Stimulated activated CD4-positive, alpha-beta T cell treated with anti-CD3 and anti-CD28 coated beads, TNF-alpha, amount 100 ng/mL, for 1 hour (primary cell): ENCODE measurements around the gene TRAPPC8.
"Not testable (repeated sequence)": the region's sequence is repeated elsewhere in the genome, so short reads cannot be mapped to it uniquely, and the experiment has no call there.

Experiments
- DNase-seq, 3 donors: peaks; one replicate each; pipeline ENCODE4 v3.0.0-alpha.2; 2020; ENCODE audit warnings: low read depth in 3 of 3, low spot score in 1 of 3

TRAPPC8 gene

DNA sequence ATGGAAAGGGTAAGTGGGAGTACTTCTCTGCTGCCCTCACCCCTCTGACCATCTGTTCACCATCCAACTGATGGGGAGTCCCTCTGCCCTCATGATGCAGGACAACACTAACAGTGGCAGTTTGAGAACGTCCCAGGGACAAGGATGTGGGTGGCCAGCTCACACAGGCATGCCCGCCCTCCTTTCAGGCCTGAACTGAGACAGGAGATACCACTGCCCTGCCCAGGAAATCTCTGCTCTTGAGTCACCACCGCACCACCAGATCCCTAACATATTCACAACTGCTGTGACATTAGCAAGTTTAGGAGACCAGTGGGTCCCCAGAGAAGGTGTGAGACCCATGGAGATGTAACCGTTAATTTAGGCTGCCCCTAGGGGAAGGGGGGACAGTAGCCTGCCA, 66.2 kb downstream of the TRAPPC8 start:
- no peak for DNase-seq

DNA sequence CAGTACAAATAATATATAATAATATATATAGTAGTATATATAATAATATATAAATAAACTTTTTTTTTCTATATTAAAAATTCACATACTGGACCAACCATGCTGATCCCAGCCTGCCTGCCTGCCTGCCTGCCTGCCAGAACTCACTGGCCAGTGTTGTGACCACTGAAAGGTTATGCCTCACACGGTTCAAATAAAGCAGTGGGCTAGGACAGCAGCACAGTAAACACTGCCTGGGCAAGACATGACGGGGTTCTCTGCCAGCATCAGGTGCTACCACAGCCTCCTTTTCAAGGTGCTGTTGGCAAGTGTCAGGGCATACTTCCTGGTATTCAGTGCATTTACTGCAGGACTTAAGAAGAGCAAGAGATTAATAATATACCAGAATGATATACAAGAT, 67.6 kb downstream of the TRAPPC8 start:
- DNase-seq, result no peak

DNA sequence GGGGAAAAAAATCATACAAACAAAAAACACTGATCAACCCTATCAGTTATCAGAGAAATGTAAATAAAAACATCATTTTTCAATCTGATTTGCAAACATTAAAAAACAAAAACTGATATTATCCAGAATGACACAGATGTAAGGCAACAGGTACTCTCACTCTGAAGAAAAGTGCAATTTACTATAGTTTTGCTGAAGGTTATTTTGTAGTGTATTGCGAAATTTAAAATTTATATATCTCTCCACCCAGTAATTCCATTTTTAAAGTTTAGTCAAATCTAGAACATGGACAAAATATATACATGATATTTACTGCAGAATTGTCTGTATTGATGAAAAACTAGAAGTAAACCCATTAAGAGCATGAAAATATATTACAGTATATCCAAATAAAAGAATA, 79.8 kb downstream of the TRAPPC8 start:
- no peak for DNase-seq

DNA sequence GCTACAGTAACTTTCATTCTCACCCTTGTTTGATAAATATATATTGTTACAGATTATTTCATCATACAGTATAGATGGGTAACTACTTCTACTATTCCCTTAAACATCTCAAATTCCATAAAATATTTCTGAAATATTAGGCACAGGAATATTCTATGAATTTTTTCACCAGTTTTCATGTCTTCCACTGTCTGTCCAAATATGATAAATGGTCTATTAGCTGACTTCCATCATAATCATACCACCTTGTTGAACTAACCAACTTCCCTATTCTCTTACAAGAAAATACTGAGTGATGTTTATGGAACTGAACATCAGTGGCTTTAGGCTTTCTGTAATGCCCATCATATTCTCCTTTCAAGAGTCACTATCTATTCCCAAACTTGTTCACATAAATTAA, 82.4 kb downstream of the TRAPPC8 start:
- no peak for DNase-seq

DNA sequence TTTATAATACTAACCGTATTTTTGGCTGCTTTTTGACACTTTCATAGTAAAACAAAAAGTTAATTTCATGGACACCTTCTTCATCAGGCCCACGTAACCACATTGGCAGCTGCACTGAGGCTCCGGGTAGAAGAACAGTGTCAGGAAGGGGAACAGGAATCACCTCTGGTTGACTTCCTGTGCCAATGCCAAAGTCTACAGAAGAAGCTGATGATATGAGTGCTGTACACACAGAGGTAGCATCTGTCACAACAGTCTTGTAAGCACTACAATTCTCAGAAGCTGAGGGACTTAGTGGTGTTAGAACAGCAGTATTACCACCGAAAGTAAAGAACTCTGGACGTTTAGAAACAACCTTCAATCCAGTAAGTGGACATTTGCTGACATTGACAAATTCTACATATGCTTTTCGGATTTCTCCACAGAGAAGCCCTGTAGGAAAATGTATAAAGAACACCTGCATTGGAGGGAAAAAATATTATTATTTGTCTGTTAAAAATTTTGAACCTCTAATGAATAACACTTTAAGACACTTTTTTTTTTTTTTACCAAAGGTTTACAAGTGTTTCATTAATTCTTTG, 85.3 kb downstream of the TRAPPC8 start:
- no peak for DNase-seq

DNA sequence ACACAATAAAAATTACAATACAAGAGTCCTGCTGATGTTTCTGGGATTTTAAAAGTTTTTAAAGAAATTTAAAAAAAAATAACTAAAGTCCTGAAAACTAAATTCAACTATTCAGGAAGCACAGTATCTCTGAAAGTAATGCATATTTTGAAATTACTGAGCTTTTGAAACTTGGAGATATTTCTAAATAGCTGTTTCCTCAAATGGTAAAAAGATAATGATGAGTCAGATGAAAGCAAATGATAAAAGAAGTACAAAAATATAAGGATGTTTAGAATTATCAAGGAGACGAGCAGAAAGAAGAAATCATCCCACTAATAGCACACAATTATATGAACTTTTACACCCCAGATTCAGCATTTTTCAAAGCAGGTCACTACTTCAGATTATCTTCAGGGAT, 92.1 kb downstream of the TRAPPC8 start:
- DNase-seq, result no peak

DNA sequence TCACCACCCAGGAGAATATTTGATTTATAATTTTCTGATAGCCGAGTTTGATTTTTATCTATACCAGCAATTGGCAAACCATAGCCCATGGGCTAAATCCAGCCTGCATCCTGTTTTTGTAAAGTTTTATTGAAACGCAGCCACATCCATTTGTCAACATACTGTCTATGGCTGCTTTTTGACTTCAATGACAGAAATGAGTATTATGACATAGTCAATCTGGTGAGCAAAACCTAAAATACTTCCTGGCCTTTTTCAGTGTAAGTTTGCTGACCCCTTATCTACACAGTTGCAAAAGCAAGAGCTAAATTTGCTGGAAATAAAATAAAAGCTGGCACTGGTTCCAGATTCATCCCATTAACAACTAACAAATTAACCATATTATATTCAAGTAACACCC, 102.4 kb downstream of the TRAPPC8 start:
- no peak for DNase-seq

DNA sequence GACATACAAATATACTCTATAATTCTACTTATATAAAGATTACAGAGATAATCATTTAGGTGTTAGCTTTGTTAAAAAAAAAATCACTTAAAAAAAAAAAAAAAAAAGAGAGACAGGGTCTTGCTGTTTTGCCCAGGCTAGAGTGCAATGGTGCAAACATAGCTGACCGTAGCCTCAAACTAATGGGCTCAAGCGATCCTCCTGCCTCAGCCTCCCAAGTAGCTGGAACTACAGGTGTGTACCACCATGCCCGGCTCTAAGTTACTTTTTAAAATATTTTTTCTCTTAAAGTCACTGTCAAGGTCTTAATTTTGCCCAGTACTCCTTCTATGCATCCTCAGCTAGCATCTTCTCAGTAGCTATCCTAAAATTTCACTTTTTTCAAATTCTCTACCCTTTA, 105.0 kb downstream of the TRAPPC8 start:
- no peak for DNase-seq

DNA sequence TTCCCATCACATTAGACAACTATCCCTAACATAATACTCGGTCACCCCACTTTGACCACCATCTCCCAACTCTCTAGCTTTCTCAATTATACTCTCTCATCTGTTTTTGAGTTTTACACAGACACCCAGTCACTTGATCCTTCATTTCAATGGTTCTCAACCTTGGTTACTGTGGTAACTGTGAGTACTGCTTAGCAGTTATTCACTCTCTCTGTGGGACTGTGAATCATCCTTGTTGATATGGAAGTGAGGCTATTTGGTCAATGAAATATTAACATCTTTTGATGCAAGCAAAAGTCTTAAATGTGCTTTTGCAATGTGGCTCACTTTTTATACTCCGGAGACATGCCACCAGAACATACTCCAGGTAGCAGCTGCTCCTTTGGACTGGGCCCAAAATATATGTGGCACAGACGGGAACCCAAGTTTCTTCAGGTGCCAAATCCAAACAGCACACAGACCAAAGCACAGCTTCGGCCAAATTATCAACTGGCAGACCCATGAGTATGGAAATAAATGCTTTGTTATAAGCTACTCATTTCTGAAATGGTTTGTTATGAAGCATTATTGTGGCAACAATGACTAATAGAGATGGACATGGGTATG, 107.3 kb downstream of the TRAPPC8 start:
- no peak for DNase-seq

DNA sequence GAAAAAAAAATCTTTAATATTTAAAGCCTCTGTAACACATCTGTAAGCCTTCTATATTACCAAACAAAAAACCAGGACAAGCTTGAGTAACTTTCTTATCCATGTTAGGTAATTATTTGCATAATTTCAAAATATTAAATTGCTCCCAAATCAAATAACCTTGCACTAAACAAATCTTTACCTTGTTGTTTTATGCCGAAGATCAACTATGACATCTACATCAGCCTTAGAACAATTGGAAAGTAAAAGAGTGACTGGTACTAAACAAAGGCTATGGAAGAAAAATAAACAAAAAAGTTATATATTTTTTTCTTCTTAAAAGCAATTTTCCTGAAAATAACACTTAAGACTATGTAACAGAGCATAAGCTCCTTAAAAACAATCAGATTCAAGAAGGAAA, 111.0 kb downstream of the TRAPPC8 start:
- DNase-seq, result no peak

DNA sequence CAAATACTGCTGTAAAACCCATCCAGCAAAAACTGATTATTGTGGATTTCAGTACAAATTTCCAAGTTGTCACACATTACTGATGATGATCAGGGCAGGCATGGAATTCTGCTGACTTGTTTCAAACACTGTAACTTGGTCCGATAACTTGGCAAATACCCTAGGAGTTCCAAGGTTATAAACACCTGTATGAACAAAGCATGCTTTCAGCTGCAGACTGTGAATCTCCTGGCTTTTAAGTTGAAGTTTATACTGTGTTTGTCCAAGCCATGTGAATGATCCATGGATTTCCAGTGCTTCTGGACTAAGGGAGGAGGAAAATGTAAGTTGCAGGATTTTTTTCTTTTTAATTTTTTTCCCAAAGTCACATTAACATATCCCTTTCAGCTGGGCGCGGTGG, 112.2 kb downstream of the TRAPPC8 start:
- DNase-seq, result no peak

DNA sequence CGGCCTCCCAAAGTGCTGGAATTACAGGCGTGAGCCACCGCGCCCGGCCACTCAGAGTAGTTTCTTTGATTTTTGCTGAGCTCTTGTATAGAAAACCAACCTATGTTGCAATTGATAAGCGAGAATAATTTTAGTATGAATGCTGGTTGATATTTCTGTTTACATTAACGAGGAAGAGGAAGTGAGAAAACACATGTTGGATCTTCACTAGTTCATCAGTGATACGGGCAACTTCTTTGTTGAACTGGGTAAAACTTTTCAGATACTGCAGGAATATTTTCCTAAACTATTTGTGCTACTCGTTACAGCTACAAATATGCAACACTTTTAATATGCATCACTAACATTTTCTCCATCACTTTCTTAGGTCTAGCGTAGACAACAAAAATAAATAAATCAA, 114.3 kb downstream of the TRAPPC8 start:
- DNase-seq, result no peak

DNA sequence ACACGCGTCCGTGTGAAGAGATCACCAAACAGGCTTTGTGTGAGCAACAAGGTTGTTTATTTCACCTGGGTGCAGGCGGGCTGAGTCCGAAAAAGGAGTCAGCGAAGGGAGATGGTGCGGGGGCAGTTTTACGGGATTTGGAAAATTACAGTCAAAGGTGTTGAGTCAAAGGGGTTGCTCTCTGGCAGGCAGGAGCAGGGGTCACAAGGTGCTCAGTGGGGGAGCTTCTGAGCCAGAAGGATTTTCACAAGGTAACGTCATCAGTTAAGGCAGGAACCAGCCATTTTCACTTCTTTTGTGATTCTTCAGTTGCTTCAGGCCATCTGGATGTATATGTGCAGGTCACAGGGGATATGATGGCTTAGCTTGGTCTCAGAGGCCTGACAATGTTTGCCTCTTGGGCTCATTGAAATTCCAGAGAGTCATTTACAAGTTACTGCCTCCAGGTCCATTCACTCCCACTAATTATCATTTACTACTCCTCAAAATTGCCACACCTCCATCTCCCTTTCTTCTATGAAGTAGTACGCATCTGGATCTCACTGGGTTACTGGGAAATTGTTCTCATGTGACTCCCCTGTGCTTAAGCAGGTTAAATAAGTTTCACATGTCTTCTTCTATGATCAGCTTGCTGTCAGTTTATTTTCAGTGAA, 116.1 kb downstream of the TRAPPC8 start:
- not testable (repeated sequence) for DNase-seq

DNA sequence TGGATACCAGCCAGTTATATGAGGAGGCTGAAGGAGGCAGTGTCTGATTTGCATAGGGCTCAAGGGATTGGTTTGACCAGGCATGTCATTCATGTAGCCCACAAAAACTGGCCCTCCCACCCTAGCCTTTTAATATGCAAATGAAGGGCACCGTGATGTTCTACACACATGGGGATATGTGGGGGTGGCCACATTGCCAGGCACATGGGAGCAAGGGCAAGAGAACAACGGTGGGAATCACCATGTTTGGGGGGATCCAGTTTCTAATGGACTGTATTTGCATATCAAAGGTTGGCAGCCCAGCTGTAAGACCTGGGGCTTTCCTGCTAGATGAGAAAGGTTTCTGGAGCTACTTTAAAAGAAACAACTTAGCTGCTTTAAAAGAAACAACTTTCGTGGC, 117.2 kb downstream of the TRAPPC8 start:
- no peak for DNase-seq

DNA sequence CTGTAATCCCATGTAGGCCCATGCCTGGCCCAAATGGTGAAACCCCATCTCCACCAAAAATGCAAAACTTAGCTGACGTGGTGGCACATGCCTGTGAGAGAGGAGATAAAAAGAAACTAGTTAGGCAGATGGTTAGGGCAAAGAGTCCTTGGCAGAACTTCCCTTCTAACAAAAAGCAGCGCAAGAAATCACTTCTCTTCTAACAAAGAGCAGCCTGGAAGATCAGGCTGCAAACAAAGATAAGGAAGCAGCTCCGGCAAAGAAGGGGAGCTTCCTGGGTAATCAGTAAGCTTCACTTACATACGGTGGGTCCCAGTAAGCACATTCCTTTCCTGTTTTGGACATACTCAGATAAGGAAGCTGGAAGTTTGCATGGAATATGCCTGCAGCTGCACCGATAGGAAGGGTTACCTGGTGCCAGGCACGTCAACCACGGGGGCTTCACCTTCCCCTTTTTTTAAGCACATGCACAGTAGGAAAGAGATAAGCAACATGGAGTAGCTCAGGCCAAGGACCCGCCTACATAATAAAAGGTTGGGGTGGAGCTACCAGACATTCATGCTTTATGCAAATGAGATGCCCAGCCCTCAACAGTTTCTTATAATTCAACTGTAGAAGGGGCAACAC, 121.3 kb downstream of the TRAPPC8 start:
- no peak for DNase-seq

DNA sequence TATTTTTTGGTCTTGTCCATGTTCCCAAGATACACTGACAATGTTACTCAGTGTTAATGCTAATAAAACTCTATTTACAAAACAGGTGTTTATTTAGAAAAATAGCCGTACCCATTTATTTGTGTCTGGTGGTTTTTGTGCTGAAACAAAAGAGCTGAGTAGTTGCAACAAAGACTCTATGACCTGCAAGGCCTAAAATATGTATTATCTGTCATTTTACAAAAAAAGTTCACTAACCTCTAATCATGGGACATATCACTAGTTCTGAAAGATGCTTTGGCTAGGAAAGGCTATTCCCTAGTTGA, 123.1 kb downstream of the TRAPPC8 start:
- DNase-seq, result no peak

DNA sequence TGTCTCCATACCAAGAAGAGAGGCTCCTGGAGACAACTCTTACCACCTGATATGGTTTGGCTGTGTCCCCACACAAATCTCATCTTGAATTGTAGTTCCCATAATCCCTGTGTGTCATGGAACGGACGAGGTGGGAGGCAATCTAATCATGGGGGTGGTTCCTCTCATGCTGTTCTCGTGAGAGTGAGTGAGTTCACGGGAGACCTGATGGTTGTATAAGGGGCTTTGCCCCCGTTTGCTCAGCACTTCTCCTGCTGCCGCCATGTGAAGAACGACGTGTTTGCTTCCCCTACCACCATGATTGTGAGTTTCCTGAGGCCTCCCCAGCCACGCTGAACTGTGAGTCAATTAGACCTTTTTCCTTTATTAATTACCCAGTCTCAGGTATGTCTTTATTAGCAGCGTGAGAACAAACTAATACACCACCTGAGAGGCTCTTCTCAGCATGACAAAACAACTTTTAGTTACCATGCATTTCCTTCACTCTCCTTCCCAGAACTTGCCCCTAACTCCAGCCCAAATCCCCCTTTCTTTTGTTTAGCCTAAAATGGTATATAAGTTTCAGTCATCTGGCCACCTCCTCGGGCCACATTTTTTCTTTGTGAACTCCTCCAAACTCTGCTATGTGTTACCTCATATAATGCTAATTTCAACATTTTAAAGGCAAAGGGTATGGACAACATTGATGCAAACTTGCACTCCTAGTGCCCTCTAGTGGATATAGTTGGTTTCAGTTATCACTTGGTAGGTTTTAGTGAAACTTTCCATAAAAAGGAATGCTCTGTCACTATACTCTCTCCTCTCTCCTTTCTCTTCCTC, 123.6 kb downstream of the TRAPPC8 start:
- DNase-seq, result no peak

DNA sequence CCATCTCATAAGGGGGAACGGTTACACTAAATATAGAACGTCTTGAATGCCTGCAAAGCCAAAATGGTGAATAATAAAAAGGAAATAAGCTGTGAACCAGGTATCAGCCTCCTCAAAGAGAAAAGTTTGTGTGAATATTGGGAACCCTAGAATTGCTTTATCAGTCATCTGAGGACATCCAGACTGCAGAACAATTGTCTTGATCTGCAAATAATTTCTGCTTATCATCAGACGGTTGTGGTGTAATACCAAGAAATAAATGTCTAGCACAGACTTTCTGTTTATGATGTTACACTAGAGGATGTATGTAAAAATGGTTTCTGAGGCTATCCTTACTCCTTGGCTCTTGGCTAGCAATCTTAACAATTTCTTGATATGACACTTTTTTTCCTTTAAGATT, 128.8 kb downstream of the TRAPPC8 start:
- DNase-seq, result no peak

DNA sequence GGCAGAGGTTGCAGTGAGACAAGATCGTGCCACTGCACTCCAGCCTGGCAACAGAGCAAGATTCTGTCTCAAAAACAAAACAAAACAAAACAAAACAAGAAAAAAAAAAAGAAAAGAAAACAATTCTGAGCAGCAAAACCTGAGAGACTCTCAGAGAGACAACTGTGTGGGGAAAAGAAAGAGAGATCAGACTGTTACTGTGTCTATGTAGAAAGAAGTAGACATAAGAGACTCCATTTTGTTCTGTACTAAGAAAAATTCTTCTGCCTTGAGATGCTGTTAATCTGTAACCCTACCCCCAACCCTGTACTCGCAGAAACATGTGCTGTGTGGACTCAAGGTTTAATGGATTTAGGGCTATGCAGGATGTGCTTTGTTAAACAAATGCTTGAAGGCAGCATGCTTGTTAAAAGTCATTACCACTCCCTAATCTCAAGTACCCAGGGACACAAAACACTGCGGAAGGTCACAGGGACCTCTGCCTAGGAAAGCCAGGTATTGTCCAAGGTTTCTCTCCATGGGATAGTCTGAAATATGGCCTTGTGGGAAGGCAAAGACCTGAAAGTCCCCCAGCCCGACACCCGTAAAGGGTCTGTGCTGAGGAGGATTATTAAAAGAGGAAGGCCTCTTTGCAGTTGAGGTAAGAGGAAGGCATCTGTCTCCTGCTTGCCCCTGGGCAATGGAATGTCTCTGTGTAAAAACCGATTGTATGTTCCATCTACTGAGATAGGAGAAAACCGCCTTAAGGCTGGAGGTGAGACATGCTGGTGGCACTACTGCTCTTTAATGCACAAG, 132.4 kb downstream of the TRAPPC8 start:
- not testable (repeated sequence) for DNase-seq

DNA sequence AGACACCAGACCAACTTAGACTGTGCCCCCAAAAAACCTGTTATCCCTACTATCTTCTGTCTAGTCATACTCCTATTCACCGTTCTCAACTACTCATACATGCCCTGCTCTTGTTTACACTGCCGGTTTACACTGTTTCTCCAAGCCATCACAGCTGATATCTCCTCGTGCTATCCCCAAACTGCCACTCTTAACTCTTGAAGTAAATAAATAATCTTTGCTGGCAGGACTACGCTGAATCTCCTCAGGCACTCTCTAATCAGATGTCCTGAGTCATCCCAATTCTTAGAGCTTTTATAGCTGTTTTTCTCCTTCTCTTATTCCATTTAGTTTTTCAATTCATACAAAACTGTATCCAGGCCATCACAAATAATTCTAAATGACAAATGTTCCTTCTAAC, 133.9 kb downstream of the TRAPPC8 start:
- not testable (repeated sequence) for DNase-seq

DNA sequence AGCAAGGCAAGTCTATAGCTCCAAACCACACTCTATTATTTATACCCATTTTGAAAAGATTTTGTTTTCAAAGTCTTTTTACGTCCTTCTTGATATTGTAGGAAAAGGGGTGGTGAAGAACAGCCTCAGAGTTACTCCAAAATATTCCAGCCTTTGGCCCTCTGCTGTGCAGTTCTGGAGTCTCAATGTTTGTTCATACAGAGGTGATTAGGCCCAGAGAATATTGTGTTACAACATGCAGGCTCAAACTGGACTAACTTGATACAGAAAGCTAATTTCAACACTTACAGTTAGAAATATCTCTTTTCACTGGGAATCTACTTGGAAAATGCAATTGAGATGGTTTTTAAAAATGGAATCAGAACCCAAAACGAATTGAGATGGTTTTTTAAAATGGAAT, 141.8 kb downstream of the TRAPPC8 start:
- no peak for DNase-seq
